H9 (cell line): ENCODE results near the gene RGL4. TPM values are rescaled to one million over a fixed set of nuclear protein-coding genes. Genes with fewer than 3 reads are reported as not detected.

Source experiments
- DNase-seq: peaks from one replicate; pipeline ENCODE4 v3.0.0-alpha.2; 2017
- H2AFZ ChIP-seq: one replicate; pipeline ENCODE4 v1.6.1; 2013; ENCODE audit warnings: mild to moderate bottlenecking, low read length, control low read depth, moderate library complexity
- H2AK5ac ChIP-seq: 2 replicates; pipeline ENCODE4 v1.6.1; 2013; ENCODE audit warnings: low read length, control low read depth, mixed read lengths; ENCODE audit not compliant: insufficient read length
- H2BK120ac ChIP-seq: one replicate; pipeline ENCODE4 v1.6.1; 2013; ENCODE audit warnings: low read depth, mild to moderate bottlenecking, low read length, control low read depth, inconsistent platforms; ENCODE audit not compliant: poor library complexity, severe bottlenecking
- H2BK12ac ChIP-seq: 2 replicates; pipeline ENCODE4 v1.6.1; 2013; ENCODE audit warnings: low read length, control low read depth, mixed read lengths, low read depth; ENCODE audit not compliant: insufficient read length
- H2BK15ac ChIP-seq: 2 replicates; pipeline ENCODE4 v1.6.1; 2013; ENCODE audit warnings: low read depth, low read length, control low read depth
- H2BK20ac ChIP-seq: one replicate; pipeline ENCODE4 v1.6.1; 2013; ENCODE audit warnings: low read depth, mild to moderate bottlenecking, low read length, control low read depth, inconsistent platforms; ENCODE audit not compliant: poor library complexity, severe bottlenecking
- H2BK5ac ChIP-seq: 2 replicates; pipeline ENCODE4 v1.6.1; 2013; ENCODE audit warnings: low read length, control low read depth, mixed read lengths; ENCODE audit not compliant: insufficient read length
- H3K14ac ChIP-seq: 2 replicates; pipeline ENCODE4 v1.6.1; 2013; ENCODE audit warnings: low read length, control low read depth; ENCODE audit not compliant: insufficient read depth
- H3K18ac ChIP-seq: 2 replicates; pipeline ENCODE4 v1.6.1; 2013; ENCODE audit warnings: low read depth, mild to moderate bottlenecking, mixed read lengths, low read length, control low read depth; ENCODE audit not compliant: insufficient read length
- H3K23ac ChIP-seq: 2 replicates; pipeline ENCODE4 v1.6.1; 2013; ENCODE audit warnings: low read length, control low read depth, mixed read lengths, low read depth; ENCODE audit not compliant: insufficient read length
- H3K23me2 ChIP-seq: 2 replicates; pipeline ENCODE4 v1.6.1; 2013; ENCODE audit warnings: low read depth, mild to moderate bottlenecking, mixed read lengths, low read length, control low read depth; ENCODE audit not compliant: insufficient read length, poor library complexity, severe bottlenecking
- H3K27ac ChIP-seq: 2 replicates; pipeline ENCODE4 v1.5.1; 2013; ENCODE audit warnings: low read length, control low read depth, mixed read lengths, low read depth; ENCODE audit not compliant: insufficient read length
- H3K27me3 ChIP-seq: 2 replicates; pipeline ENCODE4 v1.6.1; 2013; ENCODE audit warnings: low read length, control low read depth, inconsistent platforms; ENCODE audit not compliant: insufficient read depth
- H3K4ac ChIP-seq: 2 replicates; pipeline ENCODE4 v1.6.1; 2013; ENCODE audit warnings: low read depth, mild to moderate bottlenecking, control low read depth, inconsistent platforms, low read length, moderate library complexity
- H3K4me1 ChIP-seq: 2 replicates; pipeline ENCODE4 v1.6.1; 2013; ENCODE audit warnings: low read length, control low read depth, inconsistent platforms; ENCODE audit not compliant: insufficient read depth
- H3K4me2 ChIP-seq: 2 replicates; pipeline ENCODE4 v1.6.1; 2013; ENCODE audit warnings: low read length, control low read depth, mixed read lengths; ENCODE audit not compliant: insufficient read length, insufficient read depth
- H3K56ac ChIP-seq: 2 replicates; pipeline ENCODE4 v1.6.1; 2013; ENCODE audit warnings: low read depth, mild to moderate bottlenecking, mixed read lengths, low read length, control low read depth; ENCODE audit not compliant: insufficient read length
- H3K79me1 ChIP-seq: 2 replicates; pipeline ENCODE4 v1.6.1; 2013; ENCODE audit warnings: low read depth, mild to moderate bottlenecking, moderate library complexity, low read length, control low read depth, inconsistent platforms; ENCODE audit not compliant: insufficient read depth, poor library complexity, severe bottlenecking
- H3K79me2 ChIP-seq: 2 replicates; pipeline ENCODE4 v1.6.1; 2013; ENCODE audit warnings: low read length, control low read depth, inconsistent platforms; ENCODE audit not compliant: insufficient read depth
- H3K9ac ChIP-seq: 2 replicates; pipeline ENCODE4 v1.6.1; 2013; ENCODE audit warnings: low read length, control low read depth, mixed read lengths; ENCODE audit not compliant: insufficient read length; ENCODE audit errors: extremely low read depth
- H3K9me3 ChIP-seq: one replicate; pipeline ENCODE4 v1.6.1; 2013; ENCODE audit warnings: low read depth, low read length, inconsistent platforms; ENCODE audit not compliant: control insufficient read depth
- H3T11ph ChIP-seq: one replicate; pipeline ENCODE4 v1.6.1; 2013; ENCODE audit warnings: mild to moderate bottlenecking, low read length, control low read depth, inconsistent platforms
- H4K20me1 ChIP-seq: one replicate; pipeline ENCODE4 v1.6.1; 2013; ENCODE audit not compliant: control insufficient read depth, insufficient read length, insufficient read depth
- H4K5ac ChIP-seq: 2 replicates; pipeline ENCODE4 v1.6.1; 2013; ENCODE audit warnings: low read depth, mild to moderate bottlenecking, mixed read lengths, low read length, control low read depth; ENCODE audit not compliant: insufficient read length
- H4K8ac ChIP-seq: replicated peaks from 2 replicates; pipeline ENCODE4 v1.6.1; 2013; ENCODE audit warnings: low read length, control low read depth, mixed read lengths, low read depth; ENCODE audit not compliant: insufficient read length
- H4K91ac ChIP-seq: 2 replicates; pipeline ENCODE4 v1.6.1; 2013; ENCODE audit warnings: low read depth, mild to moderate bottlenecking, moderate library complexity, mixed read lengths, low read length, control low read depth; ENCODE audit not compliant: insufficient read length
- H3K27ac Mint-ChIP-seq, 3 experiments: 2 replicates in 2 of 3; 3 replicates in 1 of 3; pipeline ENCODE4 v1.8.0; 2020 to 2021; ENCODE audit warnings: mixed read lengths in 3 of 3, mild to moderate bottlenecking in 1 of 3, moderate library complexity in 1 of 3
- H3K27me3 Mint-ChIP-seq: 2 replicates; pipeline ENCODE4 v1.8.0; 2021; ENCODE audit warnings: low read depth, mild to moderate bottlenecking, moderate library complexity, mixed read lengths
- H3K36me3 Mint-ChIP-seq, 3 experiments: 2 replicates in 2 of 3; 3 replicates in 1 of 3; pipeline ENCODE4 v1.8.0; 2020 to 2021; ENCODE audit warnings: low read depth in 3 of 3, mixed read lengths in 3 of 3; ENCODE audit not compliant: insufficient read depth in 1 of 3
- H3K4me1 Mint-ChIP-seq, 2 experiments: 2 replicates each; pipeline ENCODE4 v1.8.0; 2020; ENCODE audit warnings: mixed read lengths in 2 of 2
- H3K4me3 Mint-ChIP-seq, 2 experiments: 2 replicates in 1 of 2; 3 replicates in 1 of 2; pipeline ENCODE4 v1.8.0; 2020 to 2021; ENCODE audit warnings: mild to moderate bottlenecking in 2 of 2, mixed read lengths in 2 of 2, moderate library complexity in 1 of 2
- H3K9me3 Mint-ChIP-seq, 2 experiments: 2 replicates in 1 of 2; 3 replicates in 1 of 2; pipeline ENCODE4 v1.8.0; 2020; ENCODE audit warnings: mild to moderate bottlenecking in 2 of 2, mixed read lengths in 2 of 2, moderate library complexity in 1 of 2
- CTCF ChIP-seq: fragments of 200-600 bp; sonication (generic); conservative IDR thresholded peaks from 3 replicates; pipeline ENCODE4 v1.8.0; 2021; ENCODE audit warnings: antibody characterized with exemption, mild to moderate bottlenecking
- WGBS: extraction: QIAGEN DNeasy Blood & Tissue Kit; methylation state at CpG from one replicate; pipeline ENCODE4 v1.1.7; 2013; ENCODE audit warnings: missing lambda C conversion rate, low lambda C conversion rate, mixed read lengths; ENCODE audit not compliant: insufficient read length; ENCODE audit errors: extremely low coverage; 5-methylcytosine and 5-hydroxymethylcytosine counted together
- total RNA-seq: library from RNA; stranded (reverse); gene quantifications from 2 replicates; pipeline ENCODE4 v1.2.1, GENCODE V29; 2021

Gene RGL4
- total RNA-seq, 1 experiment from 2014 or later: not detected

DNA sequence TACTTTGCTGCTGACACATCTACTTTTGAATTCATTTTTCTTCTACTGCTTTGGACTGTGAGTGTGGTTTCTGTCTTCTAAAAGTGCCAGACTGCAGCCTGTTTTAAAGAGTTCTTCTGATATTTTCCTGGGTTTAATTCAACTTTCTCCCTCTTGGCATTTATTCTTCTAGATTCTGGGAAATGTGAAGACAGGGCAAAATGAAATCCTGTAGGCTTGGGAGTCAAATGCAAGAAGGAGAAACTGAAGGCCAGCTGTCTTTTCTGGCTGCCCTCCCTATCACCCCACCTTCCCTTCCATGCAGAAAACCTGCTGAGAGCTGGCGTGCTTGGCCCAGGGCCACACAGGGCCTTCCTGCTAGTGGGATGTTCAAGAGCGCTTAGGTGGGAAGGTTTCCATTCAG is 52.5 kb downstream of the RGL4 start:
- no peak for DNase-seq
- no peak for TF ChIP-seq CTCF
- Histone ChIP-seq H3K79me2 (no peaks in the 10 kb centered on the region), H3T11ph (no peak overlapping the region), H3K4ac (no peak overlapping the region), H3K27ac (no peak overlapping the region), H3K9me3 (no peaks in the 10 kb centered on the region), H2BK20ac (no peak overlapping the region), H4K20me1 (no peaks in the 10 kb centered on the region), H3K56ac (no peak overlapping the region), H2AFZ (no peak overlapping the region), H3K9ac (no peak overlapping the region), H4K5ac (no peak overlapping the region), H2BK120ac (no peak overlapping the region), H3K4me2 (no peak overlapping the region), H3K79me1 (no peaks in the 10 kb centered on the region), H2BK12ac (no peak overlapping the region), H3K23ac (no peak overlapping the region), H3K18ac (no peak overlapping the region), H3K27me3 (no peaks in the 10 kb centered on the region), H2AK5ac (no peak overlapping the region), H3K4me1 (no peaks in the 10 kb centered on the region; the same call in 1 of the 2 replicates), H4K91ac (no peak overlapping the region), H4K8ac (no peak overlapping the region), H2BK15ac (no peak overlapping the region), H3K23me2 (no peaks in the 10 kb centered on the region), H3K14ac (no peak overlapping the region), H2BK5ac (no peak overlapping the region)
- Mint-ChIP-seq H3K36me3 (peaks cover 16 to 25% (median 18%) of the 10 kb centered on the region in 3 experiments), H3K9me3 (no peaks in the 10 kb centered on the region), H3K4me1 (no peaks in the 10 kb centered on the region; a peak in 1 of 4 replicates), H3K27me3 (no peaks in the 10 kb centered on the region), H3K4me3 (no peak overlapping the region), H3K27ac (no peak overlapping the region)
- WGBS: no CpG with 5 or more reads among the region's 2 CpGs
